Prostate gland (tissue), 2 donors: ENCODE measurements around the gene KNL1.

Source experiments
- CTCF ChIP-seq, 4 experiments: fragments of 200-600 bp in 2 of 4; fragments of 450-650 bp in 2 of 4; sonication (generic) in 2 of 4; IDR thresholded peaks; 1 replicate in 3 of 4; 2 replicates in 1 of 4; pipeline ENCODE4 v1.5.1; 2016 to 2019; ENCODE audit warnings: antibody characterized with exemption in 4 of 4, mild to moderate bottlenecking in 2 of 4, moderate library complexity in 2 of 4
- POLR2A ChIP-seq: fragments of 450-650 bp; IDR thresholded peaks from one replicate; pipeline ENCODE4 v1.6.1; 2016; ENCODE audit warnings: antibody characterized with exemption, mild to moderate bottlenecking
- POLR2AphosphoS5 ChIP-seq: sonication (generic); formaldehyde crosslinking; IDR thresholded peaks from one replicate; pipeline ENCODE4 v1.6.1; 2017; ENCODE audit warnings: antibody characterized with exemption

GRCh38 chr15:40567111-40567510, 26.9 kb upstream of the KNL1 start:
- no peak for TF ChIP-seq CTCF (IDR thresholded peaks at IDR 0.05)
- no peak for TF ChIP-seq POLR2A
- no peak for TF ChIP-seq POLR2AphosphoS5
